ENCODE measurements around the gene CIAPIN1.
"Not testable (repeated sequence)": the region's sequence is repeated elsewhere in the genome, so short reads cannot be mapped to it uniquely, and the experiment has no call there.

CIAPIN1 gene

GRCh38 chr16:57405097-57405496 lies 42.1 kb downstream of the CIAPIN1 start:
- Histone ChIP-seq H2AFZ (ENCODE audit: low read depth, low read length, severe bottlenecking) (no peak overlapping the region), H3K27me3 (ENCODE audit: low read length) (no peaks in the 10 kb centered on the region), H3K9ac (ENCODE audit: low read length) (no peak overlapping the region), H3K4me2 (ENCODE audit: low read depth, low read length, poor library complexity, severe bottlenecking) (no peak overlapping the region), H3F3A (ENCODE audit: insufficient read depth) (no peaks in the 10 kb centered on the region), H3K79me2 (ENCODE audit: insufficient read depth, low read length) (no peaks in the 10 kb centered on the region), H4K20me1 (ENCODE audit: low read depth, low read length) (no peaks in the 10 kb centered on the region), H3K36me3 (ENCODE audit: low read length) (no peaks in the 10 kb centered on the region), H3K27ac (ENCODE audit: low read depth, low read length) (no peak overlapping the region), H3K9me3 (ENCODE audit: insufficient read depth, low read length) (no peaks in the 10 kb centered on the region), H3K4me3 (ENCODE audit: insufficient read depth, low read length, poor library complexity, severe bottlenecking) (no peak overlapping the region), H3K9me2 (replicated peaks; ENCODE audit: insufficient read depth, low read length) (no peaks in the 10 kb centered on the region)
- no peak for TF ChIP-seq EZH2phosphoT487 (conservative IDR thresholded peaks at IDR 0.05; ENCODE audit: low read length)
- TF ChIP-seq, protein P1, sequence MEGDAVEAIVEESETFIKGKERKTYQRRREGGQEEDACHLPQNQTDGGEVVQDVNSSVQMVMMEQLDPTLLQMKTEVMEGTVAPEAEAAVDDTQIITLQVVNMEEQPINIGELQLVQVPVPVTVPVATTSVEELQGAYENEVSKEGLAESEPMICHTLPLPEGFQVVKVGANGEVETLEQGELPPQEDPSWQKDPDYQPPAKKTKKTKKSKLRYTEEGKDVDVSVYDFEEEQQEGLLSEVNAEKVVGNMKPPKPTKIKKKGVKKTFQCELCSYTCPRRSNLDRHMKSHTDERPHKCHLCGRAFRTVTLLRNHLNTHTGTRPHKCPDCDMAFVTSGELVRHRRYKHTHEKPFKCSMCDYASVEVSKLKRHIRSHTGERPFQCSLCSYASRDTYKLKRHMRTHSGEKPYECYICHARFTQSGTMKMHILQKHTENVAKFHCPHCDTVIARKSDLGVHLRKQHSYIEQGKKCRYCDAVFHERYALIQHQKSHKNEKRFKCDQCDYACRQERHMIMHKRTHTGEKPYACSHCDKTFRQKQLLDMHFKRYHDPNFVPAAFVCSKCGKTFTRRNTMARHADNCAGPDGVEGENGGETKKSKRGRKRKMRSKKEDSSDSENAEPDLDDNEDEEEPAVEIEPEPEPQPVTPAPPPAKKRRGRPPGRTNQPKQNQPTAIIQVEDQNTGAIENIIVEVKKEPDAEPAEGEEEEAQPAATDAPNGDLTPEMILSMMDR (IDR thresholded peaks at IDR 0.05; ENCODE audit: insufficient read depth, low read length, poor library complexity, severe bottlenecking), result no peak

DNA sequence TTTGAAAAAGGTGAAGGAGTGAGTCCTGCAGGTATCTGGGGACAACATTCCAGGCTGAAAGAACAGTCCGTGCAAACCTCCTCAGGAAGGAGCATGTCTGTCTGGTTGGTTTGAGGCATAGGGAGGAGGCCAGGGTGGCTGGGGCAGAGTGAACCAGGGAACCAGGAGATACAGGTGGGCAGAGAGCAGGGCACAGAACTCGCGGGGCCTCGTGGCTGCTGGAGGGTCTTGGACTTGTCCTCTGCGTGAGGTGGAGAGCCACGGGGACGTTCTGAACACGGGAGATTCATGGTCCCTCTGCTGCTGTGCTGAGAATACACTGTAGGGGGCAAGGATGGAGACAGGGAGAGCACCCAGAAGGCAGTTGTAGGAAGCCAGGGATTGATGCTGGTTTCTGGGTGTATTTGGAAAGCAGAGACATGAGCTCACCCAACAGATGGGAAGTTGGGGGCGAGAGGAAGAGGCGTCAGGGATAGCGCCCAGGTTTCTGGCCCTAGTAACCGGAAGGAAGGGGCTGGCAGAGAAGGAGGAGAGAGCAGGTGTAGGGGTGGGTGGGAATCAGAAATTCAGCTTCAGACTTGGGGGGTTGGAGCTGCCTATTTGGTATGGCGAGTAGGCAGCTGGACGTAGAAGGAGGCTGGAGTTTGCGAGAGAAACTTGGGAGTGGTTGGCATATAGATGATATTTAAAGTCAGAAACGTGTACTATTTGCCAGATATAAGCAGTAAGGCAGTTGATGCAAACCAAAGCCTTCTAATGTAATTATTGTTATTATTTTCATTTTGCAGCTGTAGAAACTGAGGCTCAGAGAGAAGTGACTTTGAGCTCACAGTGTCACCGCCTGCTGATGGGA lies 43.0 kb downstream of the CIAPIN1 start, which contains the start of gene CCL17:
TSS of gene CCL17 (plus strand) at position 803 of the 853 bp plus-strand sequence. CDS start 9,166 bp downstream, outside the sequence.
- no peaks in the 10 kb centered on the region for H3F3A ChIP-seq (ENCODE audit: insufficient read depth)
- H2AFZ ChIP-seq (ENCODE audit: low read depth, low read length, severe bottlenecking), result no peak within 1 kb of the TSS
- no peaks in the 10 kb centered on the region for H4K20me1 ChIP-seq (ENCODE audit: low read depth, low read length)
- no peak within 1 kb of the TSS for H3K4me2 ChIP-seq (ENCODE audit: low read depth, low read length, poor library complexity, severe bottlenecking)
- no peaks in the 10 kb centered on the region for H3K79me2 ChIP-seq (ENCODE audit: insufficient read depth, low read length)
- H3K27me3 ChIP-seq (ENCODE audit: low read length), result no peaks in the 10 kb centered on the region
- no peak within 1 kb of the TSS for H3K9ac ChIP-seq (ENCODE audit: low read length)
- H3K9me3 ChIP-seq (ENCODE audit: insufficient read depth, low read length), result no peaks in the 10 kb centered on the region
- TF ChIP-seq, protein P1 (IDR thresholded peaks at IDR 0.05; ENCODE audit: insufficient read depth, low read length, poor library complexity, severe bottlenecking), result no peak
- no peak for TF ChIP-seq EZH2phosphoT487 (conservative IDR thresholded peaks at IDR 0.05; ENCODE audit: low read length)
- no peak within 1 kb of the TSS for H3K27ac ChIP-seq (ENCODE audit: low read depth, low read length)
- H3K36me3 ChIP-seq (ENCODE audit: low read length), result no peaks in the 10 kb centered on the region
- H3K4me3 ChIP-seq (ENCODE audit: insufficient read depth, low read length, poor library complexity, severe bottlenecking), result no peak within 1 kb of the TSS
- H3K9me2 ChIP-seq (replicated peaks; ENCODE audit: insufficient read depth, low read length), result no peaks in the 10 kb centered on the region

DNA sequence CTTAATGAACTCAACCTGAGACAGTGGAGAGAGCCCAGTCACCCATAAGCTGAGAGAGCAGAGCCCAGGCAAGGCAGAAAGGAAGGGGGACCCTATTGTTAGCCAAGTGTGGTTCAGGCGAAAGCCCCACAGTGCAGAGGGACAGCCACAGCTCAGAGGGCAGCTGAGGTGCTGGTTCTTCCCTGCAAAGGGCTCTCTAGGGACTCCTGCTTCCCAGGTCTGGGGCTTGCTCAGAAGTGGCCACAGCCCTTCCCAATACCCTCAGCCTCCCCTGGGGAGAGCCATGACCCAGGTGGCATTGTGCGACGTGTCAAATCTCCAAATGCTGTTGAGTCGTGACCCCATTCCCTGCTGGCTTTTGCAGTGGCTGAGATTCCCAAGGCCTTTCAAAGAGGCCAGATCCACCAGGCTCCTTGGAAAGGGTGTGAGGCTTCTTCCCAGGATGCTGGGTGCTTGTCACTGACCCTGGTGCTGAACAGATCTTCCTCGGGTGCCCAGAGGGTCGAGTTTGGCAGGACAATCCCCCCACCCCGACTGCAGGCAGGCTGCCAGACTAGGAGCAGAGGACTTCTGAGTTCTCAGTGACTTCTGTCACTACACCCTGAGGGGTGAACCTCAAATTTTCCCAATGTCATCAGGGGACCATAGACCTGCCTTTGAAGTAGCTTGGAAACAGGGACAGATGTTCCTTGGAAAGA lies 45.1 kb downstream of the CIAPIN1 start:
- Histone ChIP-seq H3K4me3 (ENCODE audit: insufficient read depth, low read length, poor library complexity, severe bottlenecking) (no peak overlapping the region), H3K9me3 (ENCODE audit: insufficient read depth, low read length) (no peaks in the 10 kb centered on the region), H3K4me2 (ENCODE audit: low read depth, low read length, poor library complexity, severe bottlenecking) (no peak overlapping the region), H3K27me3 (ENCODE audit: low read length) (no peaks in the 10 kb centered on the region), H3F3A (ENCODE audit: insufficient read depth) (no peaks in the 10 kb centered on the region), H3K36me3 (ENCODE audit: low read length) (no peaks in the 10 kb centered on the region), H3K9me2 (replicated peaks; ENCODE audit: insufficient read depth, low read length) (no peaks in the 10 kb centered on the region), H4K20me1 (ENCODE audit: low read depth, low read length) (no peaks in the 10 kb centered on the region), H3K79me2 (ENCODE audit: insufficient read depth, low read length) (no peaks in the 10 kb centered on the region), H3K9ac (ENCODE audit: low read length) (no peak overlapping the region), H3K27ac (ENCODE audit: low read depth, low read length) (no peak overlapping the region), H2AFZ (ENCODE audit: low read depth, low read length, severe bottlenecking) (no peak overlapping the region)
- TF ChIP-seq, protein P1 (IDR thresholded peaks at IDR 0.05; ENCODE audit: insufficient read depth, low read length, poor library complexity, severe bottlenecking), result no peak
- TF ChIP-seq EZH2phosphoT487 (conservative IDR thresholded peaks at IDR 0.05; ENCODE audit: low read length), result no peak

- not testable (repeated sequence) for H3K27me3 ChIP-seq (ENCODE audit: low read length); H3K79me2 ChIP-seq (ENCODE audit: insufficient read depth, low read length); H3K4me3 ChIP-seq (ENCODE audit: insufficient read depth, low read length, poor library complexity, severe bottlenecking); H3K9me3 ChIP-seq (ENCODE audit: insufficient read depth, low read length); H4K20me1 ChIP-seq (ENCODE audit: low read depth, low read length); H3K9ac ChIP-seq (ENCODE audit: low read length); H3F3A ChIP-seq (ENCODE audit: insufficient read depth); H3K4me2 ChIP-seq (ENCODE audit: low read depth, low read length, poor library complexity, severe bottlenecking); H3K27ac ChIP-seq (ENCODE audit: low read depth, low read length); H2AFZ ChIP-seq (ENCODE audit: low read depth, low read length, severe bottlenecking); H3K9me2 ChIP-seq (replicated peaks; ENCODE audit: insufficient read depth, low read length); H3K36me3 ChIP-seq (ENCODE audit: low read length)
Observed at GRCh38 chr16:57397493-57397892, 49.7 kb downstream of the CIAPIN1 start.
